Putamen (tissue), 1 donor: Measurements from ENCODE around the gene PILRA.
"Not testable (repeated sequence)": the region's sequence is repeated elsewhere in the genome, so short reads cannot be mapped to it uniquely, and the experiment has no call there.

Experiments
- DNase-seq: peaks from one replicate; pipeline ENCODE4 v3.0.0-alpha.2; 2016; ENCODE audit warnings: low spot score

Gene PILRA

DNA sequence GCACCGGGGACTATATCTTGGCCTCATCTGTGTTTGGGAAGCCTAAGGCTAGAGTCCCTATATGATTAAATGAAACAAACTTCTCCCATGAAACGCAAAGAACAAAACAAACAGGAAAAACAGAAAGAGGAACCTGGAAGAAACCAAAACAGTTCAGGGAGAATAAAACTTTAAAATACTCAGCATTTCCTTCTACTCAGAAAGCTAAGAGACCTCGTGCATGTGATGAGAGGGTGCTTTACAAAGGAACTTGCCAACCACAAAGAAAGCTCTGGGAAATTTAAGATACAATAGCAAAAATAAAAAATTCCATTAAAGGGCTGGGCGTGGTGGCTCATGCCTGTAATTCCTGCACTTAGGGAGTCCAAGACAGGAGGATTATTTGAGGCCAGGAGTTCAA, 6.9 kb downstream of the PILRA start:
- DNase-seq = peak; percentile 38

DNA sequence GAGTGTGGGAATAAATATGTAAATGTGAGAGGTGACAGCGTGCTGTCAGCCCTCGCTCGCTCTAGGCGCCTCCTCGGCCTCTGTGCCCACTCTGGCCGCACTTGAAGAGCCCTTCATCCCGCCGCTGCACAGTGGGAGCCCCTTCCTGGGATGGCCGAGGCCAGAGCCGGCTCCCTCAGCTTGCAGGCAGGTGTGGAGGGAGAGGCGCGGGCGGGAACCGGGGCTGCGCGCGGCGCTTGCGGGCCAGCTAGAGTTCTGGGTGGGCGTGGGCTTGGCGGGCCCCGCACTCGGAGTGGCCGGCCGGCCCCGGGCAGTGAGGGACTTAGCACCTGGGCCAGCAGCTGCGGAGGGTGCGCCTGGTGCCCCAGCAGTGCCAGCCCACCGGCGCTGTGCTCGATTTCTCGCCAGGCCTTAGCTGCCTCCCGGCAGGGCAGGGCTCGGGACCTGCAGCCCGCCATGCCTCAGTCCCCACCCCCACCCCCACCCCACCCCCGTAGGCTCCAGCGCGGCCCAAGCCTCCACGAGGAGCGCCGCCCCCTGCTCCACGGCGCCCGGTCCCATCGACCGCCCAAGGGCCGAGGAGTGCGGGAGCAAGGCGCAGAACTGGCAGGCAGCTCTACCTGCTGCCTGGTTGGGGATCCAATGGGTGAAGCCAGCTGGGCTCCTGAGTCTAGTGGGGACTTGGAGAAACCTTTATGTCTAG, 8.4 kb downstream of the PILRA start:
- DNase-seq = not testable (repeated sequence)

DNA sequence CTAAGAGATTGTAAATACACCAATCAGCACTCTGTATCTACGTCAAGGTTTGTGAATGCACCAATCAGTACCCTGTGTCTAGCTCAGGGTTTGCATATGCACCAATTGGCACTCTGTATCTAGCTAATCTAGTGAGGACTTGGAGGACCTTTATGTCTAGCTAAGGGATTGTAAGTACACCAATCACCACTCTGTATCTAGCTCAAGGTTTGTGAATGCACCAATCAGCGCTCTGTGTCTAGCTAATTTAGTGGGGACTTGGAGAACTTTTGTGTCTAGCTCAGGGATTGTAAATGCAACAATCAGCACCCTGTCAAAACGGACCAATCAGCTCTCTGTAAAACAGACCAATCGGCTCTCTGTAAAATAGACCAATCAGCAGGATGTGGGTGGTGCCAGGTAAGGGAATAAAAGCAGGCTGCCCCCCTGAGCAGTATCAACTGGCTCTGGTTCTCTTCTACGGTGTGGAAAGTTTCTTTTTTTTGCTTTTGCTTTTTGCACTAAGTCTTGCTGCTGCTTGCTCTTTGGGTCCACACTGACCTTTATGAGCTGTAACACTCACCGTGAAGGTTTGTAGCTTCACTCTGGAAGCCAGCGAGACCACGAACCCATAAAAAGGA, 9.1 kb downstream of the PILRA start:
- not testable (repeated sequence) for DNase-seq

DNA sequence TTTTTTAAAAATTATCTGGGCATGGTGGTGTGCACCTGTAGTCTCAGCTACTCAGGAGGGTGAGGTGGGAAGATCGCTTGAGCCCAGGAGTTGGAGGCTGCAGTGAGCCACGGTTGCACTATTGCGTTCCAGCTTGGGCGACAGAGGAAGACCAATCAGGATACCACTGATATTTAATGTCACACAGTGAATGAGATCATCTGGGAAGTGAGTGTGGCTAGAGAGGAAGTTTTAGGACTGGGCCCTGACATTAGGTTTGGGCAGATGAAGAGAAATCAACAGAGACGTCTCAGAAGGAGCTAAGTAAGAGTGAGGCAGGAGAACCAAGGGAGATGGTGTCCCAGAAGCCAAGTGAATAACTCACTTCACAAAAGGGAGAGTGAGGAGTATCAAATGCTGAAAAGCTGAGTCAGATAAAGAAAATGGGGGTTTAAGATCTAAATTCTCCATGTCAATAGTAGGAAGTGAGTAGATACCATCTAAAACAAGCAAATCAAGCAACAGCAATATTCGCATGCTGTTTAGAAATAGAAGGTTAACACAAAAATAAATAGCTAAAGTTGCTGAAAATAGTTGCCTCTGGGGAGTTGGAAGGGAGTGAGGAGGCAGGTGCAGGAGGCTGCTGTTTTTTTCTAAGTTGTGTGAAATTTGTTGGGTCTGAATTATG, 11.5 kb downstream of the PILRA start:
- DNase-seq = no peak

DNA sequence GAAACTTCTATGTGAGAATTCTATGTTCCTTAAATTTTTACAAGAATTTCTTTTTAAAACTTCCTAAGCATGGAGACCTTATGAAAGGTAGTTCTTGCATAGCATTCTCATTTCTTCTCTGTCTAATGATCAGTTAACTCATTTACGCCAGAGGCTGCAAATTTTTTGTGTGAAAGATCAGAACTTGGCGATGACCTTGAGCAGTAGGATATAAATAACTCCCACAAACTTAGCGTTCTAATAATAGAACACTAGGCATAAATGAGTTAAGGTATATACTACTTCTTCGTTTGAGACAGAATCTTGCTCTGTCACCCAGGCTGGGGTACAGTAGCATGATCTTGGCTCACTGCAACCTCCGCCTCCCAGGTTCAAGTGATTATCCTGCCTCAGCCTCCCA, 13.7 kb downstream of the PILRA start:
- no peak for DNase-seq

DNA sequence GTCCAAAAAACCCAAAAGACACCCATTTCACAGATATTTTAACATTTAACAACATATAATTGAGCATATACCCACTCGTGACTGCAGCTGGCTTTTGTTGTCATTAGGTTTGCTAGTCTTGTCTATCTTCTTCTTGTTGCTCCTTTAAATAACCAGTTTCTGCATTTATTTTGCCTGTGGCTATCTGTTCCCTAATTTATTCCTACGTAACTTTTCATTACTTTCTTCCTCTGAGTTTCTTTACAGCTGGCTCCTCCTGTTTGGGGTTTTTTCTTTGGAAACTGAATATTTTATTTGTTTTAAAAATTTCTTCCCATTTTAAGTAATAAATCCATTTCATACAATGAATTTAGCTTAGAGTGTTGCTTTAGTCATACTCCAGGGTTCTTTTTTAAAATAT, 14.4 kb downstream of the PILRA start:
- DNase-seq = no peak

DNA sequence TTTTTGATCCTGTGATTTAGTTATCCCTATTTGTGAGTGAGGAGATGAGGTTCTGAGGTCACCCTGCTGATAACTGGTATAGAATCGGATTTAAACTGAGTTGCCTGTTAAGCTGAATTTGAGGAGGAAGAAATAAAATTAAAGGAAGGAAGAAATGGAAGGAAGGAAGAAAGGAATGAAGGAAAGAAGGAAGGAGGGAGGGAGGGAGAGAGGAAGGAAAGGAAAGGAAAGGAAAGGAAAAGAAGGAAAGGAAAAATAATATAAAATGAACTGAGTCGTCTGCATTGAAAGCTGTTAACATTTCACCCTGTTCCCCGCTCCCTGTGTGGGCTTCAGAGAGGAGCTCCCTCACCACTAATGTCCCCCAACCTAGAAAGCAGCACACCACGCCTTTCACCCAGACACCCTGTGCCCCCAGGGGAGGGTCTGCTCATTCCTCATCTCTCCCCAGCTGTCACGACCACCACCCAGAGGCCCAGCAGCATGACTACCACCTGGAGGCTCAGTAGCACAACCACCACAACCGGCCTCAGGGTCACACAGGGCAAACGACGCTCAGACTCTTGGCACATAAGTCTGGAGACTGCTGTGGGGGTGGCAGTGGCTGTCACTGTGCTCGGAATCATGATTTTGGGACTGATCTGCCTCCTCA, 16.3 kb downstream of the PILRA start:
- no peak for DNase-seq

DNA sequence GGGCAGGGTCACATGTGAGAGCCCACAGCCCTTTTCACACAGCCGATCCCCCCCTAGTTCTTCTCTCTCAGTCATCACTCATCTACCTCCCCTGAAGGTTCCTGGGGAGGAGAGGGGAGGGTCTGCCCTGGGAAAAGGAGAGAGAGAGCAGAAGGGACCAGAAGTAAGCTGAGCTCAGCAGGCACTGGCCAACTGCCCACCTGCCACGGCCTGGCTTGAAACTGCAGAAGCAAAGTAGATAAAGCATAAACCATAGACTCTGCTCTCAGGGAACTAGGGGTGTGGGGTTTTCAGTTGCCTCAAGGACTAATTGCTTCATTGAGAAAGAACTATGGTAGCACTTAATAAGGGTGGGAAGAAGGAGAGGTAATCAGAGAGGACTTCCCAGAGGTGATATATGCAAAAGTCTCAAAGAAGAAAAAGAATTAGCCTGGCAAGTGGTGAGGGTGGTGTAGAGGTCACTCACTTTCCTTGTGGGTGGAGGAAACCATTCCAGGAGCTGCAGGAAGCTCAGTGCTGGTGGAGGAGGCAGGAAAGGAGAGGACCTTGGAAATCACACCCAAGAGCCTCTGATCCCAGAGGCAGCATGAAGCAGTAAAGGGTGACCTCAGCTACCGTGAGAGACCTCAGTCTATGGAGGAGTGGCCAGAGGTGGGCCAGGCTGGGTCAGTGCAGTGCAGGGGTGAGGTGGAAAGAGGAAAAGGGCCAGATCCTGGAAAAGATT, 17.2 kb downstream of the PILRA start:
- DNase-seq = no peak

DNA sequence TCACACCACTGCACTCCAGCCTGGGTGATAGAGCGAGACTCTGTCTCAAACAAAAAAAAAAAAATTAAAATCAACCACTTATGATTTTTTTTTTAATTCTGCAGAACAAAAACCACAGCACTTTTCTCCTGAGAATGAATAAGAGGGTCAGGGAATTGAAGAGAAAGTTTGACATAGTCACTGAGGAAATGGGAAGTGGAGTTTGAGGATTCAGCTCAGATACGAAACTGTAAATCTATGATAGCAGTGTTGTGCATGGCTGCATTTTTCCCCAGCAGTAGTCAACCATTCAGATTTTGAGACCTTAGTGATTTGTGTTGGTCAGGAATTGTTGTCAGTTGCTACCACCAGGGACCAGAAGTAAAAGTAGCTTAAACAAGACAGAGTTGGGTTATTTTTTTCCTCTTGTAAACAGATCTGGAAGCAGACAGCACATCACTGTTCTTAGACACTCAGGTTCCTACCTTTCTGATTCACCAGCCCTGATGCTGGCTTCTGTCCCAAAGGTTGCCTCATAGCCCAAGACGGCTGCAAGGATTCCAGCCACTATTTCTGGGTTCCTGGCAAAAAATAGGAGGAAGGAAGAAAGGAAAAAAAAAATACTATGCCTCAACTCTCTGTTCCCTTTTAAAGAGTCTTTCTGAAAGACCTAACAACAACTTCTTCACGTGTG, 20.1 kb downstream of the PILRA start:
- DNase-seq = no peak

DNA sequence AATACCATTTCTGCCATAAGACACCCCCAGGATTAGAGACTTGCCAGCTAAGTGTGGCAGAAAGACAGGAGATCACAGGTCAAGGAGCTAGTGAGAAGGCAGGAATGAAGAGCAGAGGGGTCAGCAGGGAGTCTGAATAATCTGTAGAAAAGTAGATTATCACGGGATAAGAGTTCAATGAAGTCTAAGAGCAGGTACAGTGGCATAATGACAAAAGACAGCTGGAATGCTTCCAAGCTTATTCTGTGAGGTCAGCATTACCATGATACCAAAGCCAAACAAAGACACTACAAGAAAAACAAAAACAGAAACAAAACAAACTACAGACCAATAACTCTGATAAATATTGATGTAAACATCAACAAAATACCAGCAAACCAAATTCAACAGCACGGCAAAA, 20.8 kb downstream of the PILRA start:
- no peak for DNase-seq

DNA sequence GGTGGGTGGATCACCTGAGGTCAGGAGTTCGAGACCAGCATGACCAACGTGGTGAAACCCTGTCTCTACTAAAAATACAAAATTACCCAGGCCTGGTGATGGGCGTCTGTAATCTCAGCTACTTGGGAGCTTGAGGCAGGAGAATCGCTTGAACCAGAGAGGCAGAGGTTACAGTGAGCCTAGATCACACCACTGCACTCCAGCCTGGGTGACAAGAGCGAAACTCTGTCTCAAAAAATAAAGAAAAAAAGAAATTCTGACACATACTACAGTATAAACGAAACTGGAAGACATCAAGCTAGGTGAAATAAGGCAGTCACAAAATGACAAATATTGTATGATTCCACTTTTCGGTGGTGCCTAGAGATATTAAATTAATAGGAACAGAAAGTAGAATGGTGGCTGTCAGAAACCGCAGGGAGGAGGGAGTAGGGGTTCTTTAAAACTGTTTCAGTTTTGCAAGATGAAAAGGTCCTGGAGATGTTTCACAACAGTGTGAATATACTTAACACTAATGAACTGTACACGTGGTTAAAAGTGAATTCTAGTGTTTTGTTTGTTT, 23.2 kb downstream of the PILRA start:
- no peak for DNase-seq

DNA sequence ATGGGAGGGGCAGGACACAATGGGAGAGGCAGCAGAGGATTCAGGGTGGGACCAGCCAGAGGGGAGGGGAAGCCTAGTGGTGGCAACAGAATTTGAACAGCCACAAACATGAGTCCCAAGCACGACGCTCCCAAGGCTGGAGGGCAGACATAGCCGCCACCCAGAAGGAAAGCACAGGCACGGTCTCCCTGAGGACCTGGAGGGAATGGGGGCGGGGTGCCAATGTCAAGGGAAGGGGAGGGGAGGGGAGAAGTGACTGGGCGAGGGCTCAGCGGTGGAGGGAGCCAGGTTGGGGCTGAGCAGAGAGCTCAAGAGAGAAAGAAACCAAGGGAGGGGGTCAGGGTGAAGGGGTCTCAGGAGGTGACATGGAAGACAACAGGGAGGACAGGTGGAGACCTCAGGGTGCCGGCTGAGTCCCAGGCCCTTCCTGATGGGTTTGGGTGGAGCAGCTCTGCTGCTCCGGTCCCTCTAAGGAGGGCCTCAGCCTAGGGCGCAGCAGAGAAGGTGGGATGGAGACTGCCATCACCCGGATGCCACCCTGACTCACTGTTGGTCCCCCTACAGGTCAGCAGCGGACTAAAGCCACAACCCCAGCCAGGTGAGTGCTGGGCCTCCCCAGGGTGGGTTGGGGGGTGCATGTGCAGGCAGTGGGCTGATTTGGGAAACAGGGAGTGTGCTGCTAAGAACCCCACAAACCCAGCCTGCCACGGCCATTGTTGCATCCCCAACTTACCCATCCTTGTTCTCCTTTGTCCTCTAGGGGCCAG, 24.2 kb downstream of the PILRA start:
- no peak for DNase-seq

DNA sequence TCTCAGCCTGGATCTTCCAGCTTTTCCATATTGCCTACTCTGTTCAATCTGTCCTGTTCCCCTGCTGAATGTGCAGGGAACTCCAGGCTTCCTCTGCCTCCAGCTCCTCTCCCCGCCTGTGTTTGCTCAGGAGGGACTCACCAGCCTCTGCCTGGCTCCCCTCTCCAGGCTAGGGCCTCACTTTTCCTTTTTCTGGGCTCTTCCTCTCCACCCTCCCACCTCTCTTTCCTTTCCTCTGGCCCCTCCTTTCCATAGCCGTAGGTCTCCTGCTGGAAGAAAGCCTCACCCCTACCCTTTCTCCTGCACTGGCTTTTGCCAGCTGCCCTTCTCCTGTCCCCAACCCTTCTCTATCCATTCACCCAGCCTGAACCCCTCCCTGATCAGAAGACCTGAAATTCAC, 25.0 kb downstream of the PILRA start:
- DNase-seq = no peak

DNA sequence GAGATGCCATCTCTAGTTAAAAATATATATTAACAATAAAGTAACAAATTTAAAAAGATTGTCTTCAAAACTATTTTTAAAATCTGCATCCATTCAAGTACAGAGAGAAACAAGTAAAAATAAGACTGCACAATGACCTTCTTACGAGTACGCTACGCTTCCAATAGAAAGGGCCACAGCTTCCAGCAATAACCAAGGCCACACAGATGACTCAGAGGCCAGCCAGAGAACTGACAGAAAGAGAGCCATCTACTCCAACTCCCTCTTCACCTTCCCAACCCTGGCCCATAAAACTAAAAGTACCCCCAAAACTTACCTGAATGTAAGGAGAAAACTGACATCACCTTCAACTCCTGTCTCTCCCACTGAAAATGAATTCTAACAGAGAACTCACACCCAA, 26.8 kb downstream of the PILRA start:
- DNase-seq = no peak

DNA sequence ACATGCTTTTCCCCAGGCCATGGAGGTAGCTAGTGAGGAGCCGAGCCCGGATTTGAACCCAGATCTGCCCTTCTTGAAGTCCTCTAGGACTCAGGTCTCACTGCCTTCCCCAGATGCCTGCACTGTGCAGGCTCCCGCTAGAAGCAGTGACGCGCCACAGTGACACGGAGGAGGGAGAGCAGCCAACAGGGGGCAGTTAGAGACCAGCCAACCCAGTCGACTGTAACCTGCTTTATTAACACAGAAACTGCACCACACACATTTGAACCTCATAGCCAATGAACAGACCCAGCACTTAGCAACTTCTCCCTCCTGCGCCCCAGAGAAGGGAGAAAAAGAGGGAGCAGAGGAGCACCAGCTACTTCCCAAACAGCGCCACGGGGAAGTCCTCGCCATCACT, 27.4 kb downstream of the PILRA start:
- no peak for DNase-seq

DNA sequence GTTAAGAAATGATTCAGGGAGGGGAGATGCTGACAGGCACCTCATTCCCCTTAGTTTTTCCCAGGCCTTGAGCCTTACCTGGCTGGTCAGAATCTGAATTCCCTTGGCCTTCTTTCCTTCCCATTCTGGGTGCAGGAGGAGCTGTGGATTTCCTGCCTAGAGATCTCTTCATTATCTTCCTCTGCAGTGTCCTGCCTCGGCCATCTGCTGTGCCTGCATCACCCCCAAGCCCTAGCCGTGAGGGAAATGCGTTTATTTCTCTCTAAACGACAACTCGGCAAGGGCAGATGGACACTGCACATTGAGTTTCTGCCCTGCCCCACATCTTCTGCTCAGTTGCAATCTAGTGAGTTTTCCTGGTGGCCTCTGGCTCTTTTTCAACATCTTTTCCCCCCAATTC, 28.5 kb downstream of the PILRA start:
- no peak for DNase-seq

DNA sequence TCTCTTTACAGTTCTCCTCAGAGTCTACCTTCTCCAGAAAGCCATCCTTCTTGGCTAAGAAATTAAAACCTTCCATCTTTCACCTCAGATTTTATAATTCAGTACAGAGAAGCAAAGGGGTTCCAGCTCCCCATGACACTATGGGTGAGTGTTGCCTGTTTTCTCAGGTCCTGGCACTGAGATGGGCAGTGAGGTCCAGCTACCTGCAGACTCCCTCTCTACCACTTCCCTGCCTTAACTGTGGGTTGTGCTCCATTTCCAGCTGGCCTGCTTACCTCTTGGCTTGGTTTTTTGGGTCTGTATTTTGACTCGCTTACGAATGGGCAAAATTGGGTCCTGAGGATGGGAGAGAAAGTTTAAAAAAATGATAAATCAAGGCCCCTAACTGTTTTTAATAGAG, 29.0 kb downstream of the PILRA start:
- no peak for DNase-seq

DNA sequence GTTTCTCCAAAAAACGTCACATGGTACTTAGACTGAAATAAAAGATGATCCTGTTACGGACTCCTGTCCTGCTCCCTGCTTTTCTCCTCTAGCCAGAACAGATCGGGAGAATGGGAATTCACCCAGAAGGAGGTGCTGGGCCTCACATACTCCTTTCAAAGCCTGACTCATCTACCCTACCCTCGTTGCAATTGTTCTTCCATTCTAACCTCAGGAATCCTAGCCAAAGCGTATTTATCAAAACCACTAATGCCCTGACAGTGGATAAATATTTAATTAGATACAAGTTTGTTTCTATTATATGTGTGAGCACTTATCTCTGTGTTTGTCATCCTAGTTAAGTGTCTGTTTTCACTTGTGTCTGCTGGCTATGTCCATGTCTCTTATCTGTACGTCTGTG, 33.5 kb downstream of the PILRA start:
- no peak for DNase-seq

DNA sequence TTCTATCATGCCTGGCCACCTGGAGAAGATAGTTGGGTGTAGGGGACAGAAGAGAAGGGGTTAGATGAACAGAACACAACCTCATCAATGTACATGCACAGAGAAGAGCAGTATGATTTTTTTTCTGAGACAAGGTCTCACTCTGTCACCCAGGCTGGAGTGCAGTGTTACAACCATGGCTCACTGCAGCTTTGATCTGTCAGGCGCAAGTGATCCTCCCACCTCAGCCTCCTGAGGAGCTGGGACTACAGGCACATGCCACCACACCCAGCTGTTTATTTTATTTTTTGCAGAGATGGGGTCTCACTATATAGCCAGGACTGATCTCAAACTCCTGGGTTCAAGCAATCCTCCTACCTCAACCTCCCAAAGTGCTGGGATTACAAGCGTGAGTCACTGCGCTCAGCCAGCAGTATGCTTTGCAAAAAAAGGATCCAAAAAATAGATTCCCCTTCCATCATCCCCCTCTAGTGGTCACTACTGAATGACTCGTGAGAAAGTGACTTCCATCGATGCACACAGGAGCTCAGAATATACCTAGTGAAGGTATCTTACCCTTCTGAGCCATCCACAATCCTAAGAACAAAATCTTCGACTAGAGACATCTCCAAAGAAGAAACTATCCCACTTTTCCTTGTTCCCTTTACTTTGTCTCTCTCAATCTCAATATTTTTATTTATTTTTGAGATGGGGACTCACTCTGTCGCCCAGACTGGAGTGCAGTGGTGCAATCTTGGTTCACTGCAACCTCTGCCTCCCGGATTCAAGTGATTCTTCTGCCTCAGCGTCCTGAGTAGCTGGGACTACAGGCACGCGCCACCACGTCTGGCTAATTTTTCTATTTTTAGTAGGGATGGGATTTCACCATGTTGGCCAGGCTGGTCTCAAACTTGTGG, 34.2 kb downstream of the PILRA start:
- DNase-seq = no peak

DNA sequence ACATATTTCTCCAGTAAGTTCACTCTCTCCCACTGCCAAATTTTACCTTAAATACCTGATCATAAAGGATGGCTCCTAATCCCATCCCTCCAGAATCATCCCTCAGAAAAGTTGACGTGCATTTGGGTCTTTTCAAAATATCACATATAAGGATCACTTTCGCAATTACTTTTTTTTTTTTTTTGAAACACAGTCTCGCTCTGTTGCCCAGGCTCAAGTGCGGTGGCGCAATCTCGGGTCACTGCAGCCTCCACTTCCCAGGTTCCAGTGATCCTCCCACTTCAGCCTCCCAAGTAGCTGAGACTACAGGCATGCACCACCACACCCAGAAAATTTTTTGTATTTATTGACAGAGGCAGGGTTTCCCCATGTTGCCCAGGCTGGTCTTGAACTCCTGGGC, 37.8 kb downstream of the PILRA start:
- DNase-seq = no peak
